HG03139 (cell line): ENCODE data around the gene PPM1B.
A peak's percentile ranks its signal among the peaks of the same experiment; 100 is the strongest.
"Not testable (repeated sequence)": the region's sequence is repeated elsewhere in the genome, so short reads cannot be mapped to it uniquely, and the experiment has no call there.

Source experiments
- ATAC-seq: cut with Tn5 transposase; IDR thresholded peaks from one replicate; pipeline ENCODE4 v1.9.1; 2021; ENCODE audit not compliant: unreplicated experiment

The PPM1B gene

GRCh38 chr2:44155666-44156446 is 12.8 kb upstream of the PPM1B start:
- ATAC-seq = no peak

GRCh38 chr2:44163777-44164176 is 4.9 kb upstream of the PPM1B start:
- no peak for ATAC-seq

- no peak for ATAC-seq
These were observed 4.1 kb upstream of the PPM1B start for GRCh38 chr2:44164617-44165016.

- ATAC-seq = no peak
These were observed 2.6 kb upstream of the PPM1B start for GRCh38 chr2:44166096-44166495.

- no peak for ATAC-seq
These were observed 1.3 kb upstream of the PPM1B start for GRCh38 chr2:44167311-44167907.

- ATAC-seq = peak; percentile 82
These were observed 581 bp upstream of the PPM1B start for GRCh38 chr2:44167908-44168680.

- no peak for ATAC-seq
These were observed 652 bp downstream of the PPM1B start for GRCh38 chr2:44169155-44169898.

- no peak for ATAC-seq
These were observed 1.6 kb downstream of the PPM1B start for GRCh38 chr2:44170311-44170717.

GRCh38 chr2:44171018-44171417 is 2.3 kb downstream of the PPM1B start:
- ATAC-seq = no peak

- not testable (repeated sequence) for ATAC-seq
These were observed 2.8 kb downstream of the PPM1B start for GRCh38 chr2:44171442-44171841.

- ATAC-seq = no peak
These were observed 3.9 kb downstream of the PPM1B start for GRCh38 chr2:44172576-44172975.

- ATAC-seq = no peak
These were observed 10.3 kb downstream of the PPM1B start for GRCh38 chr2:44178950-44179349.

- ATAC-seq = no peak
These were observed 13.0 kb downstream of the PPM1B start for GRCh38 chr2:44181648-44182047.

GRCh38 chr2:44184106-44184505 is 15.4 kb downstream of the PPM1B start:
- ATAC-seq = no peak

- ATAC-seq = no peak
These were observed 18.1 kb downstream of the PPM1B start for GRCh38 chr2:44186810-44187209.

- no peak for ATAC-seq
These were observed 18.6 kb downstream of the PPM1B start for GRCh38 chr2:44187251-44187650.

GRCh38 chr2:44188696-44189095 is 20.0 kb downstream of the PPM1B start:
- no peak for ATAC-seq

- ATAC-seq = no peak
These were observed 20.4 kb downstream of the PPM1B start for GRCh38 chr2:44189104-44189503.

- ATAC-seq = no peak
These were observed 21.9 kb downstream of the PPM1B start for GRCh38 chr2:44190526-44190925.

- peak; percentile 82 for ATAC-seq
These were observed 23.1 kb downstream of the PPM1B start for GRCh38 chr2:44191739-44192138.

- ATAC-seq = no peak
These were observed 24.0 kb downstream of the PPM1B start for GRCh38 chr2:44192646-44193045.
